ENCODE measurements around the gene B3GNT5.

Gene B3GNT5

DNA sequence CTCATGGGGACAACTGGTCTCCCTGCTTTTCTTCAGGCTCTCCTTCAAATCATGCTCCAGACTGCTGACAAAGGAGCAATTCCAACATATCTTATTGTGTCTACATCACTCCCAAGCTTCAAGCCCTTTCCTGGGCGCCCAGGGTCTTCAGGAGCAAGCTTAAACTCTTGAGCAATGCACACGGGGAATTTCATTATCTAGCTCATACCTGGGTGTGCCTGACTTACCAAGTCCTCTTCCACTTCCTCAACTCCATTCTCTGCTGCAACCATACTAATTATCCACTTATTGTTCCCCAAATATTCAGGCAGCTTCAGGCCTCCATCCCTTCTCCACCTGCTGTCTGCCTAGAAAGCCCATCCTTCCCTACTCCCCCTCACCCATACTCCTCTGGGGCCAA, 50.6 kb downstream of the B3GNT5 start:
- no peak overlapping the region for H3K4me3 ChIP-seq (replicated peaks; ENCODE audit: insufficient read depth, low read length)
- no peak for DNase-seq (ENCODE audit: low read depth in 1 of 2, low spot score in 1 of 2)
- no peak overlapping the region for H3K27ac ChIP-seq (replicated peaks)
- TF ChIP-seq POLR2AphosphoS5 (IDR thresholded peaks at IDR 0.05; ENCODE audit: low read depth) (no peak), REST (IDR thresholded peaks at IDR 0.05; ENCODE audit: insufficient replicate concordance, low read depth) (no peak), SPI1 (IDR thresholded peaks at IDR 0.05; ENCODE audit: borderline replicate concordance, low read depth) (peak; percentile 55; the same call in 1 of the 2 replicates), GABPA (IDR thresholded peaks at IDR 0.05; ENCODE audit: low read depth) (no peak)
- TF ChIP-seq, protein P1, sequence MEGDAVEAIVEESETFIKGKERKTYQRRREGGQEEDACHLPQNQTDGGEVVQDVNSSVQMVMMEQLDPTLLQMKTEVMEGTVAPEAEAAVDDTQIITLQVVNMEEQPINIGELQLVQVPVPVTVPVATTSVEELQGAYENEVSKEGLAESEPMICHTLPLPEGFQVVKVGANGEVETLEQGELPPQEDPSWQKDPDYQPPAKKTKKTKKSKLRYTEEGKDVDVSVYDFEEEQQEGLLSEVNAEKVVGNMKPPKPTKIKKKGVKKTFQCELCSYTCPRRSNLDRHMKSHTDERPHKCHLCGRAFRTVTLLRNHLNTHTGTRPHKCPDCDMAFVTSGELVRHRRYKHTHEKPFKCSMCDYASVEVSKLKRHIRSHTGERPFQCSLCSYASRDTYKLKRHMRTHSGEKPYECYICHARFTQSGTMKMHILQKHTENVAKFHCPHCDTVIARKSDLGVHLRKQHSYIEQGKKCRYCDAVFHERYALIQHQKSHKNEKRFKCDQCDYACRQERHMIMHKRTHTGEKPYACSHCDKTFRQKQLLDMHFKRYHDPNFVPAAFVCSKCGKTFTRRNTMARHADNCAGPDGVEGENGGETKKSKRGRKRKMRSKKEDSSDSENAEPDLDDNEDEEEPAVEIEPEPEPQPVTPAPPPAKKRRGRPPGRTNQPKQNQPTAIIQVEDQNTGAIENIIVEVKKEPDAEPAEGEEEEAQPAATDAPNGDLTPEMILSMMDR (IDR thresholded peaks at IDR 0.05; ENCODE audit: insufficient read depth, low read length) = no peak
- no peaks in the 10 kb centered on the region for H3K27me3 ChIP-seq (ENCODE audit: insufficient read depth, poor library complexity, severe bottlenecking)

DNA sequence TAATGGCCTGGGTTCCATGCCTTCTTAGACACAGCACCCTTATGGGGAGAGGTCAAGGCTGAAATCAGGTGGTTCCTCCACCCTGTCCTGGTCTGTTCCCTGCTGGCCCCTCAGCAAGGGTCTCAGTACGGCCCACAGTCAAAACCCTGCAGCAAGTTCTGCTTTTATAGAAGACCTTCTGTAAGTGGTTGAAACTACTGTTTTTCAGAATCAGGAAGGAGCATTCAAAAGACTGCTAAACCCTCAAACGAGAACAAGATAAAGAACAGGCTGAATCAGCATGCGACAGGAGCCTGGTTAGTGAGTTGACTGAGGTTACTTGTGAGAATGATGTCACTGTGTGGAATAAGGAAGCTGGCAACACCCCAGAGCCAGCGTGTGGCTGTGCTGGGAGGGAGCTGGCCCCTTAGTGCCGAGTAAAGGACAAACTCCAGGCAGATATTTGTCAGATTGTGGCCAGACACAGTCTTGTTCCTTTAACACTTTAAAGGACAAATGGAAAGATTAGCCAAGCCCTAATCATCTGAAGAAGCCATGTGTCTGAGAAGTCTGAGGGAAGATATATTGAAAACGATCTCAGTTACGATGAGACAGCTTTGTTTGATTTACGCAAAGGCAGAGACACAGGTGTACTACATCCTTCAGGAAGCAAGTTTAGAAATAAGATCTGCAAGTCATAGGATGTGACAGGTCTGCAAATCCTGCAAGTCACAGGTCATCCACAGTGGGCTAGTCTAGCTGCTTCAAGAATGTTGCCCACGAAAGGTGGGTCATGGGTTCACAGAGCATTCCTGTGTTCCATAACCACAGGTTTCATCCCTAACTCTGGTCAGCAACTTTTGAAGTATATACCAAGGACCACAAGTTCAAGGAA, 54.0 kb downstream of the B3GNT5 start:
- H3K27me3 ChIP-seq (ENCODE audit: insufficient read depth, poor library complexity, severe bottlenecking) = no peaks in the 10 kb centered on the region
- DNase-seq (ENCODE audit: low read depth in 1 of 2, low spot score in 1 of 2) = peak; percentile 81 to 92
- no peak overlapping the region for H3K4me3 ChIP-seq (replicated peaks; ENCODE audit: insufficient read depth, low read length)
- H3K27ac ChIP-seq (replicated peaks) = no peak overlapping the region
- TF ChIP-seq, protein P1 (IDR thresholded peaks at IDR 0.05; ENCODE audit: insufficient read depth, low read length) = no peak
- TF ChIP-seq REST (IDR thresholded peaks at IDR 0.05; ENCODE audit: insufficient replicate concordance, low read depth) = no peak
- no peak for TF ChIP-seq GABPA (IDR thresholded peaks at IDR 0.05; ENCODE audit: low read depth)
- no peak; the same call in 1 of the 2 replicates for TF ChIP-seq POLR2AphosphoS5 (IDR thresholded peaks at IDR 0.05; ENCODE audit: low read depth)
- peak; percentile 55; the same call in 1 of the 2 replicates for TF ChIP-seq SPI1 (IDR thresholded peaks at IDR 0.05; ENCODE audit: borderline replicate concordance, low read depth)

DNA sequence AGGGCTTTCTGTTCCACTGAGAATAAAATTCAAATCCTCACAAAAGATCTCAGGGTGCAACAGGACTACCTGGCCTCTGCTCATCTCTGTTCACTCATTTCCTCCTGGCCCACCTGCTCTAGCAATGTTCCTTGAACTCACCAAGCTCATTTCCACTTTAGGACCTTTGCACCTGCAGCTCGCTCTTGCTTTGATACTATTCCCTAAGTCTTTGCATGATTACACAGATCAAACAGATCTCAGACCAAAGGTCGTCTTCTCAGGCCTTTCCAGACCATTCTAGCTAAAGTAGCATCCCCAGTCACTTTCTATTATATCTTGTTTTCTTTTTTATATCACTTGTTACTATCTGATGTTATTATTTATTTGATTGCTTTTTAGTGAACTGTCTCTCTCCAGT, 54.7 kb downstream of the B3GNT5 start:
- H3K27me3 ChIP-seq (ENCODE audit: insufficient read depth, poor library complexity, severe bottlenecking) = no peaks in the 10 kb centered on the region
- no peak overlapping the region for H3K4me3 ChIP-seq (replicated peaks; ENCODE audit: insufficient read depth, low read length)
- TF ChIP-seq POLR2AphosphoS5 (IDR thresholded peaks at IDR 0.05; ENCODE audit: low read depth) (no peak), SPI1 (IDR thresholded peaks at IDR 0.05; ENCODE audit: borderline replicate concordance, low read depth) (no peak), REST (IDR thresholded peaks at IDR 0.05; ENCODE audit: insufficient replicate concordance, low read depth) (no peak), GABPA (IDR thresholded peaks at IDR 0.05; ENCODE audit: low read depth) (no peak)
- TF ChIP-seq, protein P1 (IDR thresholded peaks at IDR 0.05; ENCODE audit: insufficient read depth, low read length) = no peak
- H3K27ac ChIP-seq (replicated peaks) = no peak overlapping the region
- DNase-seq (ENCODE audit: low read depth in 1 of 2, low spot score in 1 of 2) = no peak

All from HL-60 (cell line).